HepG2 (cell line): ENCODE measurements around the gene STIP1. TPM values are rescaled to one million over a fixed set of nuclear protein-coding genes. Genes with fewer than 3 reads are reported as not detected.
A peak's percentile ranks its signal among the peaks of the same experiment; 100 is the strongest.

Source experiments
- BCL6 ChIP-seq: IDR thresholded peaks from 2 replicates; pipeline ENCODE4 v1.6.1; 2016; ENCODE audit warnings: missing genetic modification reagents, missing compliant biosample characterization
- FOXA1 ChIP-seq, 2 experiments: fragments of 450-650 bp in 1 of 2; sonication (generic) in 1 of 2; formaldehyde crosslinking in 1 of 2; IDR thresholded peaks; 2 replicates each; pipeline versions ENCODE4 v1.4.0 to v1.6.1; 2016 to 2020; ENCODE audit warnings: missing genetic modification reagents in 1 of 2
- GABPB1 ChIP-seq: IDR thresholded peaks from 2 replicates; pipeline ENCODE4 v1.6.1; 2016; ENCODE audit warnings: mild to moderate bottlenecking, missing genetic modification reagents, moderate library complexity, missing compliant biosample characterization
- KDM4B ChIP-seq: sonication (generic); formaldehyde crosslinking; IDR thresholded peaks from 2 replicates; pipeline ENCODE4 v1.4.0; 2020; ENCODE audit warnings: missing genetic modification reagents
- MAFG ChIP-seq: sonication (generic); formaldehyde crosslinking; IDR thresholded peaks from 2 replicates; pipeline ENCODE4 v1.5.1; 2020; ENCODE audit warnings: mild to moderate bottlenecking, missing genetic modification reagents
- MIER3 ChIP-seq: IDR thresholded peaks from 2 replicates; pipeline ENCODE4 v1.6.1; 2016; ENCODE audit warnings: missing compliant biosample characterization, borderline replicate concordance
- NFYB ChIP-seq: sonication (generic); formaldehyde crosslinking; IDR thresholded peaks from 2 replicates; pipeline ENCODE4 v1.4.0; 2020; ENCODE audit warnings: missing genetic modification reagents
- PCBP1 ChIP-seq: fragments of 200-400 bp; formaldehyde crosslinking; IDR thresholded peaks from 2 replicates; pipeline ENCODE4 v1.6.1; 2017; ENCODE audit warnings: mild to moderate bottlenecking, low read depth, low read length, borderline replicate concordance
- POLR2A ChIP-seq, 2 experiments: IDR thresholded peaks; 2 replicates each; pipeline ENCODE4 v1.6.1; 2011; ENCODE audit warnings: low read depth in 2 of 2, low read length in 2 of 2, mild to moderate bottlenecking in 1 of 2, moderate library complexity in 1 of 2; ENCODE audit not compliant: insufficient read depth in 1 of 2
- SAP130 ChIP-seq: IDR thresholded peaks from 2 replicates; pipeline ENCODE4 v1.6.1; 2016; ENCODE audit warnings: low read depth
- U2AF2 ChIP-seq: fragments of 200-400 bp; formaldehyde crosslinking; IDR thresholded peaks from 2 replicates; pipeline ENCODE4 v1.6.1; 2017; ENCODE audit warnings: low read depth, mild to moderate bottlenecking, low read length
- ZKSCAN1 ChIP-seq: fragments of 150-350 bp; IDR thresholded peaks from 2 replicates; pipeline ENCODE4 v1.6.1; 2014; ENCODE audit warnings: low read length
- ZNF160 ChIP-seq: sonication (generic); formaldehyde crosslinking; IDR thresholded peaks from 2 replicates; pipeline ENCODE4 v1.8.0; 2022; ENCODE audit warnings: mild to moderate bottlenecking, inconsistent platforms, missing genetic modification reagents
- ZNF33A ChIP-seq: sonication (generic); formaldehyde crosslinking; IDR thresholded peaks from 2 replicates; pipeline ENCODE4 v1.5.1; 2020; ENCODE audit warnings: missing genetic modification reagents, mild to moderate bottlenecking, moderate library complexity, borderline replicate concordance
- ZNF558 ChIP-seq: sonication (generic); formaldehyde crosslinking; IDR thresholded peaks from 2 replicates; pipeline ENCODE4 v1.9.0; 2022; ENCODE audit warnings: mild to moderate bottlenecking, missing genetic modification reagents, borderline replicate concordance
- ZNF775 ChIP-seq: sonication (generic); formaldehyde crosslinking; IDR thresholded peaks from 2 replicates; pipeline ENCODE4 v1.4.0; 2020; ENCODE audit warnings: missing genetic modification reagents, mild to moderate bottlenecking, moderate library complexity, borderline replicate concordance
- ZNF781 ChIP-seq: sonication (generic); formaldehyde crosslinking; IDR thresholded peaks from 2 replicates; pipeline ENCODE4 v1.5.1; 2020; ENCODE audit warnings: borderline replicate concordance, mild to moderate bottlenecking, missing genetic modification reagents; ENCODE audit errors: not compliant biosample characterization
- ZNF788 ChIP-seq: sonication (generic); formaldehyde crosslinking; IDR thresholded peaks from 2 replicates; pipeline ENCODE4 v1.5.0; 2020; ENCODE audit warnings: mild to moderate bottlenecking, missing genetic modification reagents, borderline replicate concordance
- ZSCAN29 ChIP-seq: sonication (generic); formaldehyde crosslinking; conservative IDR thresholded peaks from 2 replicates; pipeline ENCODE4 v1.4.0; 2020; ENCODE audit warnings: mild to moderate bottlenecking, missing genetic modification reagents
- polyA plus RNA-seq, 8 experiments: library from polyadenylated mRNA; depleted of rRNA in 3 of 8; stranded (reverse) in 7 of 8; unstranded in 1 of 8; fragments of >200 nt; fragmentation: Illumina TruSeq in 4 of 8; extraction: Trizol in 4 of 8; gene quantifications; 2 replicates each; pipeline versions ENCODE4 v1.2.1 to v1.2.3, GENCODE V29; 2011 to 2016; ENCODE audit warnings: low read depth in 4 of 8, missing spikeins in 1 of 8, mixed read lengths in 1 of 8; ENCODE audit not compliant: insufficient read depth in 1 of 8
- total RNA-seq, 5 experiments: library from RNA; depleted of rRNA; stranded (reverse); fragments of >200 nt; fragmentation: Illumina TruSeq; extraction: Trizol; gene quantifications; 2 replicates each; pipeline ENCODE4 v1.2.3, GENCODE V29; 2016; ENCODE audit warnings: low read depth in 1 of 5
- TF ChIP-seq, protein P1 (sequence below): sonication (generic); formaldehyde crosslinking; IDR thresholded peaks from 2 replicates; pipeline ENCODE4 v1.5.1; 2020; ENCODE audit warnings: mild to moderate bottlenecking, missing genetic modification reagents, moderate library complexity
- TF ChIP-seq, protein P2 (sequence below): sonication (generic); formaldehyde crosslinking; IDR thresholded peaks from 2 replicates; pipeline ENCODE4 v1.5.1; 2020; ENCODE audit warnings: mild to moderate bottlenecking, missing genetic modification reagents, borderline replicate concordance
- TF ChIP-seq, protein P3 (sequence below): fragments of 450-650 bp; IDR thresholded peaks from 2 replicates; pipeline ENCODE4 v1.6.1; 2017; ENCODE audit warnings: mild to moderate bottlenecking

Gene STIP1
- total and polyA plus RNA-seq, 2 of the 13 experiments (the other 11 are each of a cell fraction or from before 2014, with no cell fraction given): 81.1 to 217 TPM

DNA sequence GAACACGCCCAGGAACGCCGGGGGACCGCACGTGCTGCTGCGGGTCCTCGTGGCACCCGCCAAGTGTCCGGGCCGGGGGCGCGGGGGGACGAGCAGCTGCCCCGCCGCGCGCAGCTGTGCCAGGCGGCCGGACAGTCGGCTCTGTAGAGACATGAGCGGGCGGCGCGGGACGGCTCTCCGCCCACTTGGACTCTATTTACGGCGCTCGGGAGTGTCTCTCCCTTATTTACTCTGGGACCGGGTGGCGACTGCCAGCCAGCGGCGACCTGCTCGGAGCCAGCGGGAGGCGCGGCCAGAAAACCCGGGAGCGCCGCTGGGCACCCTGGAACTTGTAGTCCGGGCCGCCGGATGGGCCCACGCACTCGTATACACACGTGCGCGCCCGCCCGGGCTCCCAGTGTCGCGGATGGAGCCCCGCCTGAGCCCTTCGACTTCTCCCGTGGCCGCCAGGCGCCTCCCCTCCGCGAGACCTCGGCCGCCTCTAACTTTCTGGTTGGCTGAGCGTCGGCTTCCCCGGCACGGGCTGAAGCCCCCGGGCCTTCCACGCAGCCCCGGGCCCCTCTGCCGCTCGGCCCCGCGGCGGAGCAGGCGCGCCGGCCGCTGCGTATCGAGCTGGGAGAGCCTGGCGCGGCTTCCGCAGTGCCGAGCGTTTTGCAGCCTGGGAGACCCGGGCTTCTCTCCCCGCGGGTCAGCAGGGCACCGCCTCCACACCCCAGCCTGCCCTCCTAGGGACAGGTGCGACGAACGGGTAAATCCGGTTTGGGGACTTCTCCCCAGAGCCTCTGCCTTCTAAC is 19.9 kb upstream of the STIP1 start, which contains the start of gene MACROD1 (continued):
- TF ChIP-seq, protein P1, sequence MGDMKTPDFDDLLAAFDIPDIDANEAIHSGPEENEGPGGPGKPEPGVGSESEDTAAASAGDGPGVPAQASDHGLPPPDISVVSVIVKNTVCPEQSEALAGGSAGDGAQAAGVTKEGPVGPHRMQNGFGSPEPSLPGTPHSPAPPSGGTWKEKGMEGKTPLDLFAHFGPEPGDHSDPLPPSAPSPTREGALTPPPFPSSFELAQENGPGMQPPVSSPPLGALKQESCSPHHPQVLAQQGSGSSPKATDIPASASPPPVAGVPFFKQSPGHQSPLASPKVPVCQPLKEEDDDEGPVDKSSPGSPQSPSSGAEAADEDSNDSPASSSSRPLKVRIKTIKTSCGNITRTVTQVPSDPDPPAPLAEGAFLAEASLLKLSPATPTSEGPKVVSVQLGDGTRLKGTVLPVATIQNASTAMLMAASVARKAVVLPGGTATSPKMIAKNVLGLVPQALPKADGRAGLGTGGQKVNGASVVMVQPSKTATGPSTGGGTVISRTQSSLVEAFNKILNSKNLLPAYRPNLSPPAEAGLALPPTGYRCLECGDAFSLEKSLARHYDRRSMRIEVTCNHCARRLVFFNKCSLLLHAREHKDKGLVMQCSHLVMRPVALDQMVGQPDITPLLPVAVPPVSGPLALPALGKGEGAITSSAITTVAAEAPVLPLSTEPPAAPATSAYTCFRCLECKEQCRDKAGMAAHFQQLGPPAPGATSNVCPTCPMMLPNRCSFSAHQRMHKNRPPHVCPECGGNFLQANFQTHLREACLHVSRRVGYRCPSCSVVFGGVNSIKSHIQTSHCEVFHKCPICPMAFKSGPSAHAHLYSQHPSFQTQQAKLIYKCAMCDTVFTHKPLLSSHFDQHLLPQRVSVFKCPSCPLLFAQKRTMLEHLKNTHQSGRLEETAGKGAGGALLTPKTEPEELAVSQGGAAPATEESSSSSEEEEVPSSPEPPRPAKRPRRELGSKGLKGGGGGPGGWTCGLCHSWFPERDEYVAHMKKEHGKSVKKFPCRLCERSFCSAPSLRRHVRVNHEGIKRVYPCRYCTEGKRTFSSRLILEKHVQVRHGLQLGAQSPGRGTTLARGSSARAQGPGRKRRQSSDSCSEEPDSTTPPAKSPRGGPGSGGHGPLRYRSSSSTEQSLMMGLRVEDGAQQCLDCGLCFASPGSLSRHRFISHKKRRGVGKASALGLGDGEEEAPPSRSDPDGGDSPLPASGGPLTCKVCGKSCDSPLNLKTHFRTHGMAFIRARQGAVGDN: peak; percentile 92
- TF ChIP-seq SAP130 (CRISPR knock-in tag) (peak; percentile 83), ZNF160 (peak; percentile 80), ZNF788 (CRISPR knock-in tag) (no peak), ZSCAN29 (0 out of 2 replicates have a peak, but pooled peaks have one; percentile 12), FOXA1 (IDR thresholded peaks at IDR 0.05) (no peak), FOXA1 (CRISPR knock-in tag; IDR thresholded peaks at IDR 0.05) (peak; percentile 95), BCL6 (no peak), PCBP1 (no peak), POLR2A (IDR thresholded peaks at IDR 0.05; ENCODE audit: insufficient read depth in 1 of 2, low read depth in 2 of 2, low read length in 2 of 2) (peak; percentile 63 to 76; a peak in 3 of 4 replicates), GABPB1 (CRISPR knock-in tag) (peak; percentile 89), U2AF2 (no peak), MAFG (CRISPR knock-in tag) (peak; percentile 60; the same call in 1 of the 2 replicates), ZNF781 (no peak), ZKSCAN1 (no peak), ZNF33A (CRISPR knock-in tag) (no peak), ZNF775 (CRISPR knock-in tag) (0 out of 2 replicates have a peak, but pooled peaks have one; percentile 63), MIER3 (CRISPR knock-in tag) (peak; percentile 58; the same call in 1 of the 2 replicates), ZNF558 (CRISPR knock-in tag) (peak; percentile 78; the same call in 1 of the 2 replicates), KDM4B (CRISPR knock-in tag) (no peak; the same call in 1 of the 2 replicates), NFYB (peak; percentile 46; the same call in 1 of the 2 replicates)
- TF ChIP-seq, protein P2, sequence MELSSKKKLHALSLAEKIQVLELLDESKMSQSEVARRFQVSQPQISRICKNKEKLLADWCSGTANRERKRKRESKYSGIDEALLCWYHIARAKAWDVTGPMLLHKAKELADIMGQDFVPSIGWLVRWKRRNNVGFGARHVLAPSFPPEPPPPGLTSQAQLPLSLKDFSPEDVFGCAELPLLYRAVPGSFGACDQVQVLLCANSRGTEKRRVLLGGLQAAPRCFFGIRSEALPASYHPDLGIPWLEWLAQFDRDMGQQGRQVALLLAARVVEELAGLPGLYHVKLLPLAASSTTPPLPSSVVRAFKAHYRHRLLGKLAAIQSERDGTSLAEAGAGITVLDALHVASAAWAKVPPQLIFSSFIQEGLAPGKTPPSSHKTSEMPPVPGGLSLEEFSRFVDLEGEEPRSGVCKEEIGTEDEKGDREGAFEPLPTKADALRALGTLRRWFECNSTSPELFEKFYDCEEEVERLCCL: no peak
- TF ChIP-seq, protein P3, sequence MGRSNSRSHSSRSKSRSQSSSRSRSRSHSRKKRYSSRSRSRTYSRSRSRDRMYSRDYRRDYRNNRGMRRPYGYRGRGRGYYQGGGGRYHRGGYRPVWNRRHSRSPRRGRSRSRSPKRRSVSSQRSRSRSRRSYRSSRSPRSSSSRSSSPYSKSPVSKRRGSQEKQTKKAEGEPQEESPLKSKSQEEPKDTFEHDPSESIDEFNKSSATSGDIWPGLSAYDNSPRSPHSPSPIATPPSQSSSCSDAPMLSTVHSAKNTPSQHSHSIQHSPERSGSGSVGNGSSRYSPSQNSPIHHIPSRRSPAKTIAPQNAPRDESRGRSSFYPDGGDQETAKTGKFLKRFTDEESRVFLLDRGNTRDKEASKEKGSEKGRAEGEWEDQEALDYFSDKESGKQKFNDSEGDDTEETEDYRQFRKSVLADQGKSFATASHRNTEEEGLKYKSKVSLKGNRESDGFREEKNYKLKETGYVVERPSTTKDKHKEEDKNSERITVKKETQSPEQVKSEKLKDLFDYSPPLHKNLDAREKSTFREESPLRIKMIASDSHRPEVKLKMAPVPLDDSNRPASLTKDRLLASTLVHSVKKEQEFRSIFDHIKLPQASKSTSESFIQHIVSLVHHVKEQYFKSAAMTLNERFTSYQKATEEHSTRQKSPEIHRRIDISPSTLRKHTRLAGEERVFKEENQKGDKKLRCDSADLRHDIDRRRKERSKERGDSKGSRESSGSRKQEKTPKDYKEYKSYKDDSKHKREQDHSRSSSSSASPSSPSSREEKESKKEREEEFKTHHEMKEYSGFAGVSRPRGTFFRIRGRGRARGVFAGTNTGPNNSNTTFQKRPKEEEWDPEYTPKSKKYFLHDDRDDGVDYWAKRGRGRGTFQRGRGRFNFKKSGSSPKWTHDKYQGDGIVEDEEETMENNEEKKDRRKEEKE: no peak
